SK-N-DZ (cell line): ENCODE data around the gene TMEM80.
A peak's percentile ranks its signal among the peaks of the same experiment; 100 is the strongest.

Experiments
- DNase-seq: peaks from one replicate; pipeline ENCODE4 v3.0.0-alpha.2; 2015; ENCODE audit warnings: low spot score

The TMEM80 gene

GRCh38 chr11:742571-743201 is 47.1 kb downstream of the TMEM80 start:
- DNase-seq = no peak

- no peak for DNase-seq
These were observed 49.8 kb downstream of the TMEM80 start for GRCh38 chr11:745428-745827.

GRCh38 chr11:746289-747157 is 50.9 kb downstream of the TMEM80 start:
- DNase-seq = peak; percentile 69

GRCh38 chr11:747158-748006 is 51.8 kb downstream of the TMEM80 start, which contains the start of gene TALDO1:
TALDO1 (plus strand) TSS chr11:747464; CDS start chr11:747482, 18 bp downstream.
- DNase-seq = peak; percentile 88

- no peak for DNase-seq
These were observed 52.4 kb downstream of the TMEM80 start for GRCh38 chr11:748007-748359.

GRCh38 chr11:749731-750130 is 54.1 kb downstream of the TMEM80 start:
- DNase-seq = no peak
